Measurements from ENCODE around the gene UGCG.

Gene UGCG

DNA sequence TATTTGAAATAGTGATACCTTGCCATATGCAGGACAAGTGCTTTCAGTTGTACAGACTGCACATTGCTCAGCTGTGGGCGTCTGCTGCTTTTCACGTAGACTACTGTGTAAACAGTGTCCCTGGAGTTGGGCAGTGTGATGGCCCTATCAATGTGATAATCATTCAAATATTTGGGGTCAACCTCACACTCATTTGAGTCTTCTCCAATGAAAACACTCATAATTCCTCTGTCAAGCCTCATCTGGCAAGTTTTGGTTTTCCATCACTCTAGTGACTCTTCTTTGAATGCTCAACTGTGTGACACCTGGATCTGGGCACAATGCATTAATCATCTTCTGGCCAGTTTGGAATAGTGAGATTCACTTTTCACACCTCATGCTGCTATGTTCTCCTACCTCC lies 64.4 kb downstream of the UGCG start:
- in situ Hi-C loops (cut with HindIII; ENCODE audit: low sequenced_read_pairs) = no loop called here
- TF ChIP-seq, protein P1, sequence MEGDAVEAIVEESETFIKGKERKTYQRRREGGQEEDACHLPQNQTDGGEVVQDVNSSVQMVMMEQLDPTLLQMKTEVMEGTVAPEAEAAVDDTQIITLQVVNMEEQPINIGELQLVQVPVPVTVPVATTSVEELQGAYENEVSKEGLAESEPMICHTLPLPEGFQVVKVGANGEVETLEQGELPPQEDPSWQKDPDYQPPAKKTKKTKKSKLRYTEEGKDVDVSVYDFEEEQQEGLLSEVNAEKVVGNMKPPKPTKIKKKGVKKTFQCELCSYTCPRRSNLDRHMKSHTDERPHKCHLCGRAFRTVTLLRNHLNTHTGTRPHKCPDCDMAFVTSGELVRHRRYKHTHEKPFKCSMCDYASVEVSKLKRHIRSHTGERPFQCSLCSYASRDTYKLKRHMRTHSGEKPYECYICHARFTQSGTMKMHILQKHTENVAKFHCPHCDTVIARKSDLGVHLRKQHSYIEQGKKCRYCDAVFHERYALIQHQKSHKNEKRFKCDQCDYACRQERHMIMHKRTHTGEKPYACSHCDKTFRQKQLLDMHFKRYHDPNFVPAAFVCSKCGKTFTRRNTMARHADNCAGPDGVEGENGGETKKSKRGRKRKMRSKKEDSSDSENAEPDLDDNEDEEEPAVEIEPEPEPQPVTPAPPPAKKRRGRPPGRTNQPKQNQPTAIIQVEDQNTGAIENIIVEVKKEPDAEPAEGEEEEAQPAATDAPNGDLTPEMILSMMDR (IDR thresholded peaks at IDR 0.05; ENCODE audit: low read depth, low read length, missing control alignments) = no peak
- DNase-seq (ENCODE audit: low read depth) = no peak
- no peak overlapping the region for H3K4me3 ChIP-seq (ENCODE audit: low read depth, low read length)

DNA sequence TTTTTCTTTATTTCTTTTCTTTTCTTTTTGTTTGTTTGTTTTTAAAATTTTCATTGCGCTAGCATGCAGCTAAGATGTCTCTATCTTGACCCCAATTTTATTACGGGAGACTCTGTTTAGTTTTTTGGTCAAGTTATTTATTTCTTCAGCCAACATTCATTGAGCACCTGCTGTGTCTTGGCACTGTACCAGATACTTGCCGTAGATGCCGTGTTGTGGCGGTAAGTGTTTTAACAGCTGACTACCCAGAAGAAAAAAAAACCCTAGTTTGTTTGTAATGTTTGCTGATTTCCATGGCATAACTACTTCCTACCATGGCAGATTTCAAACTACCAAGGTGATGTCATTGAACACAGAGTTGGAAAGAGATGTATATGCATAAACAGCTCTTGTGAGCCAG lies 65.0 kb downstream of the UGCG start:
- H3K4me3 ChIP-seq (ENCODE audit: low read depth, low read length) = no peak overlapping the region
- in situ Hi-C loops (cut with HindIII; ENCODE audit: low sequenced_read_pairs) = no loop called here
- DNase-seq (ENCODE audit: low read depth) = peak; percentile 95
- TF ChIP-seq, protein P1 (IDR thresholded peaks at IDR 0.05; ENCODE audit: low read depth, low read length, missing control alignments) = no peak

DNA sequence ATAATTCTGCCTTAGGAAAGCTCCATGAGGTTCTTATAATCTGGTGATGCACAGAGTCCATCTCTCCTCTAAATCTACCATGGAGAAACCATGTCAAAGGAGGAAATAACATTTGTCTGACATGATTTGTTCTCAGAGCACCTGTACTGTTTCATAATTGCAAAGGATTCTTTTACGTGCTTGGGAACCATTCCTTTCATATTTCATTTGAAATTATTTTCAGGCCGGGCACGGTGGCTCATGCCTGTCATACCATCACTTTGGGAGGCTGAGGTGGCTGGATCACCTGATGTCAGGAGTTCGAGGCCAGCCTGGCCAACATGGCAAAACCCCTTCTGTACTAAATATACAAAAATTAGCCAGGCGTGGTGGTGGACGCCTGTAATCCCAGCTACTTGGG lies 65.4 kb downstream of the UGCG start:
- in situ Hi-C loops (cut with HindIII; ENCODE audit: low sequenced_read_pairs) = no loop called here
- DNase-seq (ENCODE audit: low read depth) = no peak
- TF ChIP-seq, protein P1 (IDR thresholded peaks at IDR 0.05; ENCODE audit: low read depth, low read length, missing control alignments) = no peak
- no peak overlapping the region for H3K4me3 ChIP-seq (ENCODE audit: low read depth, low read length)

DNA sequence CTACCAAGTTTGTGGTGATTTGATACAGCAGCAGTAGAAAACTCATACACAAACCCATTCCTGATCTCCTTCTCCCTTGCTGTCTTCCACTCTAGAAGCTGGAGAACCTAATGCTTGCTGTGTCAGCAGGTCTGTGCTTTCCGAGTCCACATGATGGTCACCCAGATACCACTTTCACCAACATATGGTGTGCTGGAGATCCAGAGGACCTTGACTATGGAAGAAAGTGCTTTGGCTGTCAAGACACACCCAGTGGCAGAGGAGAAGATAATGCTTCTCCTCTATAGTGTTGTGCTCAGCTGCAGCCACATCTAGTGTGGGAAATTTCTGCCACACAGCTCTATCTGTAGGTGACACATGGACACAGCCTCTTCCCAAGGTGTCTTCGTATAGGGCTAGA lies 67.4 kb downstream of the UGCG start:
- DNase-seq (ENCODE audit: low read depth) = no peak
- TF ChIP-seq, protein P1 (IDR thresholded peaks at IDR 0.05; ENCODE audit: low read depth, low read length, missing control alignments) = no peak
- no peak overlapping the region for H3K4me3 ChIP-seq (ENCODE audit: low read depth, low read length)
- in situ Hi-C loops (cut with HindIII; ENCODE audit: low sequenced_read_pairs) = no loop called here

DNA sequence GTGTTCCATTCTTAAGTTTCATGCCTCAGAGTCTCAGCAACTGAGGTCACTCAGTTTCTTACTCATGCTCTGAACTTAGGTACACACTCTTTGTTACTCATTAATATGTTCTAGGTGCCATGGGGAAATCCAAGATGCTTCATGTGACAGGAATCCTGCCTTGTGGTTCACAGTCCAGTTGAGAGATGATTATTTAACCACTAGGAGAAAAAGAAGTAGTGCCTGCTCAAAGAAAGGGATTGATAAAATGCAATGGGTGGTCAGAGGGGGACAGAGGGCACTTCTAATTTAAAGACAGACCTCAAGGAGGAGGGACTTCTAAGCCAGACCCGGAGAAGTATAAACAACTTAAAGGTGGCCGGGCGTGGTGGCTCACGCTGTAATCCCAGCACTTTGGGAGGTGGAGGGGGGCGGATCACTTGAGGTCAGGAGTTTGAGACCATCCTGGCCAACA lies 69.0 kb downstream of the UGCG start:
- in situ Hi-C loops (cut with HindIII; ENCODE audit: low sequenced_read_pairs) = no loop called here
- TF ChIP-seq, protein P1 (IDR thresholded peaks at IDR 0.05; ENCODE audit: low read depth, low read length, missing control alignments) = no peak
- peak; percentile 90 for DNase-seq (ENCODE audit: low read depth)
- H3K4me3 ChIP-seq (ENCODE audit: low read depth, low read length) = no peak overlapping the region

DNA sequence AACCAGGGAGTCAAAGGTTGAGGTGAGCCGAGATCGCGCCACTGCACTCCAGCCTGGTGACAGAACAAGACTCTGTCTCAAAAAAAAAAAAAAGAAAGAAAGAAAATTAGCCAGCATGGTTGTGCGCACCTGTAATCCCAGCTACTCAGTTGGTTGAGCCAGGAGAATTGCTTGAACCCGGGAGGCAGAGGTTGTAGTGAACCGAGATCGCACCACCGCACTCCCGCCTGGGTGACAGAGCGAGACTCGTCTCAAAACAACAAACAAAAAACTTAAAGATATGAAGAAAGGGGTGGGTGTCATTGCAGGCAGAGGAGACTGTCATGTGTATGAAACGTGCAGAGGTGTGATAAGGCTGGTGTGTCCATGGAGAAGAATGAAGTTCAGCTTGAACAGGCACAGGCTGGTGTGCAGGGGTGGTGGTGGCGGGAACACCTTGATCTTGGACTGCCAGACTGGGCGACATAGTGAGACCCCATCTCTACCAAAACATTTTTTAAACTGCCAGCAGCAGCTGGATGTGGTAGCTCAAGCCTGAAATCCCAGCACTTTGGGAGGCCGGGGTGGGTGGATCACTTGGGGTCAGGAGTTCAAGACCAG lies 69.6 kb downstream of the UGCG start:
- TF ChIP-seq, protein P1 (IDR thresholded peaks at IDR 0.05; ENCODE audit: low read depth, low read length, missing control alignments) = no peak
- in situ Hi-C loops (cut with HindIII; ENCODE audit: low sequenced_read_pairs) = no loop called here
- DNase-seq (ENCODE audit: low read depth) = no peak
- H3K4me3 ChIP-seq (ENCODE audit: low read depth, low read length) = no peak overlapping the region
